ENCODE results near the gene PPM1L. TPM values are rescaled to one million over a fixed set of nuclear protein-coding genes. Genes with fewer than 3 reads are reported as not detected.
A peak's percentile ranks its signal among the peaks of the same experiment; 100 is the strongest.

Gene PPM1L
- total and polyA plus RNA-seq, 2 donors: 20.2 to 24.2 TPM

GRCh38 chr3:161100994-161101393 lies 345.0 kb downstream of the PPM1L start:
- no peak for DNase-seq (ENCODE audit: extremely low spot score)
- 83% methylated on average over 6 of the region's 6 CpGs for WGBS

DNA sequence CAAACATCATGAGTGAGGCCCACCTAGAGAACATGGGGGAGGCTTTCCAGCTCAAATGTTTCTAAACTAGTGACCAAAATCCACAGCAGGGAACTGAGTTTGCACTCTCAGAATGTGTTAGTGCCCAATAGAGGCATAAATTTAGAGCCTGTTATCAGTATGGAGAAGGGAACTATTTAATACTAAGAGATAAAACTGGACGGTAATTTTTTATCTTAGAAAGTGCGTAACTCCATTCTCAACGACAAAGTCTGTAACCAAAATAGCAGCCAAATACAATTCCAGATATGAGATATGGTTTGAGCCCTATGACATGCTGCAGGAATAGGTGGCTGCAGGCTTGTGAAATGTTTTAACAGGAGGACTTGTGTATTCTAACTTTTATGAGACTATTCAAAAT lies 345.6 kb downstream of the PPM1L start:
- no peak for DNase-seq (ENCODE audit: extremely low spot score)
- Histone ChIP-seq H3K4me1 (ENCODE audit: insufficient read depth) (peaks cover 2% of the 10 kb centered on the region), H3K4me3 (ENCODE audit: low read depth, low read length) (no peak overlapping the region), H3K27ac (ENCODE audit: low read depth) (no peak overlapping the region), H3K36me3 (ENCODE audit: insufficient read depth) (peaks cover 3% of the 10 kb centered on the region)
- WGBS: 45% methylated on average over 3 of the region's 3 CpGs

More at GRCh38 chr3:161100994-161101393, 345.0 kb downstream of the PPM1L start:
- Histone ChIP-seq H3K4me3 (ENCODE audit: low read depth, low read length) (no peak overlapping the region), H3K36me3 (ENCODE audit: insufficient read depth) (peaks cover 3% of the 10 kb centered on the region), H3K4me1 (ENCODE audit: insufficient read depth) (peaks cover 2% of the 10 kb centered on the region), H3K27ac (ENCODE audit: low read depth) (no peak overlapping the region)

DNA sequence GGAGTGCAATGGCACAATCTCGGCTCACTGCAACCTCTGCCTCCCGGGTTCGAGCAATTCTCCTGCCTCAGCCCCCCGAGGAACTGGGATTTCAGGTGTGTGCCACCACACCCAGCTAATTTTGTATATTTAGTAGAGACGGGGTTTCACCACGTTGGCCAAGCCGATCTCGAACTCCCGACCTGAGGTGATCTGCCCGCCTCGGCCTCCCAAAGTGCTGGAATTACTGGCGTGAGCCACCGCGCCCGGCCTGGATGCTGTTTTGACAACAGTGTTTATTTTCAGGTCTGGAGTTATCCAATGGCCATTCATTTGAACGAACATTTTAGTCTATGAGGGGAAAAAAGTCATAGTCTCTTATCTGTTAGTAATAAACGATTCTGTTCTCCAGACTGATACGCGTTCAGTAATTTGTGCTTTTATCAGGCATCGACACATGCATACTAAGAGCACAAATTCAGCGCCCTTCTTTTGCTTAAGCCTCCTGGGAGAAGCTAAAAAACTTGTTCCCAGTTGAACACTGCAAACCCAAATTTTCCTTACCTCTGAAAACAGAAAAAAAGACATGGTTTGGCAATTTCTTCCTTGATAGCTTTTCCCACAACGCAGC lies 347.9 kb downstream of the PPM1L start:
- Histone ChIP-seq H3K27ac (ENCODE audit: low read depth) (no peak overlapping the region), H3K4me3 (ENCODE audit: low read depth, low read length) (peak overlapping the region; percentile 59), H3K4me1 (ENCODE audit: insufficient read depth) (peaks cover 2% of the 10 kb centered on the region), H3K36me3 (ENCODE audit: insufficient read depth) (no peaks in the 10 kb centered on the region)
- WGBS: 81% methylated on average over 22 of the region's 22 CpGs
- DNase-seq (ENCODE audit: extremely low spot score): no peak

GRCh38 chr3:161104561-161105551 lies 348.8 kb downstream of the PPM1L start, which contains the start of gene B3GALNT1:
Gene B3GALNT1 (minus strand): TSS chr3:161105349. CDS start chr3:161086754, 18,595 bp downstream.
- H3K4me1 ChIP-seq (ENCODE audit: insufficient read depth): peaks cover 2% of the 10 kb centered on the region
- H3K27ac ChIP-seq (ENCODE audit: low read depth): peak within 1 kb of the TSS; percentile 25
- WGBS: under 1% methylated on average over 97 of the region's 97 CpGs
- no peaks in the 10 kb centered on the region for H3K36me3 ChIP-seq (ENCODE audit: insufficient read depth)
- peak; percentile 39 for DNase-seq (ENCODE audit: extremely low spot score)
- H3K4me3 ChIP-seq (ENCODE audit: low read depth, low read length): peak within 1 kb of the TSS; percentile 59

DNA sequence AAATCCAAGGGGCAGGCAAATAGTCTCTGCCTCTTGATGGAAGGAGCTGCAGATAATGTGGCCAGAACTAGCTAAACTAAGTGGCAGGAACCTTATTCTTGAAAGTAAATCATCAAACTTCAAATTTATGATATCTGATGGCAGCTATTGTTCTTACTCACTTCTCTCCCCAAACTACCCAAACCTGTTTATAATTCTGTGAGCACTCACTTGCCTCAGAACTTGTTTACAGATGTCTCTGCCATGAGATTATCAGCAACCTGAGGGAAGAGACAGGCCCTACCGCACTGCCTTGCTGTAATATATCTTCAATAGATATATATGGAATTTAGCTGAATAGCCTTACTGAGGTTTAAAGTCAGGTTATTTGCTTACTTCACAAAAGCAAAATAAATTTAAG lies 351.3 kb downstream of the PPM1L start:
- Histone ChIP-seq H3K27ac (ENCODE audit: low read depth) (no peak overlapping the region), H3K4me3 (ENCODE audit: low read depth, low read length) (no peak overlapping the region), H3K36me3 (ENCODE audit: insufficient read depth) (no peaks in the 10 kb centered on the region), H3K4me1 (ENCODE audit: insufficient read depth) (no peaks in the 10 kb centered on the region)
- peak; percentile 7 for DNase-seq (ENCODE audit: extremely low spot score)
- 87% methylated on average over 1 of the region's 1 CpG for WGBS

DNA sequence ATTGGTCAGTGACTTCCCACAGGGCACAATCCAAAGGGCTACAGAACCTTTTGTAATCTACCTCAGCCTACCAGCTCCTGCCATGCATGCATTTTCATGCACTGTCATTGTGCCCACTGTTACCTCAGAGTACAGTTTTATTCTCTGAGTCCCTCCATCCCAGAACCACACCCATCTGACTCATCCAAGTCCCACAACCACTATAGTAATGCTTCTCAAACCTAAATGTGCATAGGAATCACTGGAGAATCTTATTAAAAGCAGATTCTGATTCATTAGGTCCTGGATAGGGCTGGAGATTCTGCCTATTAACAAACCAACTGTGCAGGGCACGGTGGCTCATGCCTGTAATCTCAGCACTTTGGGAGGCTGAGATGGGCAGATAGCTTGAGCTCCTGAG lies 352.8 kb downstream of the PPM1L start:
- H3K4me1 ChIP-seq (ENCODE audit: insufficient read depth): no peaks in the 10 kb centered on the region
- no peak for DNase-seq (ENCODE audit: extremely low spot score)
- no peaks in the 10 kb centered on the region for H3K36me3 ChIP-seq (ENCODE audit: insufficient read depth)
- H3K4me3 ChIP-seq (ENCODE audit: low read depth, low read length): no peak overlapping the region
- 97% methylated on average over 1 of the region's 1 CpG for WGBS
- H3K27ac ChIP-seq (ENCODE audit: low read depth): no peak overlapping the region

DNA sequence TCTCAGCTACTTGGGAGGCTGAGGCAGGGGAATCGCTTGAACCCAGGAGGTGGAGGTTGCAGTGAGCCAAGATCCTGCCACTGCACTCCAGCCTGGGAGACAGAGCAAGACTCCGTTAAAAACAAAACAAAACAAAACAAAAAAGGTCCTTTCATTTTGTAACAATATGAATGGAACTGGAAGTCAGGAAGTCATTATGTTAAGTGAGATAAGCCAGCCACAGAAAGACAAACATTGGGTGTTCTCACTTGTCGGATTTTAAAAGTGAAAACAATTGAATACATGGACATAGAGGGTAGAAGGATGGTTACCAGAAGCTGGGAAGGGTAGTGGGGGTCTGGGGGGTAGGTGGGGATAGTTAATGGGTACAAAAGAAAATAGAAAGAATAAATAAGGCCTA lies 361.6 kb downstream of the PPM1L start:
- Histone ChIP-seq H3K4me3 (ENCODE audit: low read depth, low read length) (no peak overlapping the region), H3K36me3 (ENCODE audit: insufficient read depth) (no peaks in the 10 kb centered on the region), H3K27ac (ENCODE audit: low read depth) (no peak overlapping the region), H3K4me1 (ENCODE audit: insufficient read depth) (no peaks in the 10 kb centered on the region)
- DNase-seq (ENCODE audit: extremely low spot score): no peak
- WGBS: 81% methylated on average over 3 of the region's 3 CpGs

DNA sequence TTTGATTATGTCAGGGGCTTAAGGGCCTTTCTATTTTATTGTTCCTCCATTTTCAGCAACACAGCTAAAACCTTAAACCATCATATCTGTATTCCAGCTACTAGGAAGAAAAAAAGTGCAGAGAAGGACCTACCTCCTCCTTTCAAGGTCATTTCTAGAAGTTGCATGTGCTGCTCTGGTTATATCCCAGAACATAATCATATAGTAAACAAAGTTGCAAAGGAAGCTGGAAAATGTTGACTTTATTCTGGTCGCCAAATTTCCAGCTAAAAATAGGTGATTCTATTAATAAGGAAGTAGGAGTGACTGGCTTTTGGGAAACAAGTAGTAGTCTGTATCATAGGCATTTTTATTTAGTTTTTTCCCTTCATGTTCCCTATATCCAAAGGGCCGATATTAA lies 370.5 kb downstream of the PPM1L start:
- no peaks in the 10 kb centered on the region for H3K4me1 ChIP-seq (ENCODE audit: insufficient read depth)
- 64% methylated on average over 2 of the region's 2 CpGs for WGBS
- no peaks in the 10 kb centered on the region for H3K36me3 ChIP-seq (ENCODE audit: insufficient read depth)
- no peak overlapping the region for H3K4me3 ChIP-seq (ENCODE audit: low read depth, low read length)
- H3K27ac ChIP-seq (ENCODE audit: low read depth): no peak overlapping the region
- no peak for DNase-seq (ENCODE audit: extremely low spot score)

Other genes with a start within 250 kb of the PPM1L start
- 39.7 TPM for gene KPNA4, start 190.7 kb upstream of the PPM1L start, total RNA-seq
- 18.2 TPM for gene KPNA4, start 190.7 kb upstream of the PPM1L start, polyA plus RNA-seq
- gene ARL14, start 79.1 kb upstream of the PPM1L start, total RNA-seq: 5.2 TPM
- gene ARL14, start 79.1 kb upstream of the PPM1L start, polyA plus RNA-seq: 1.9 TPM